Progenitor cell of endocrine pancreas (in vitro differentiated cells): ENCODE data around the gene COP1. TPM values are rescaled to one million over a fixed set of nuclear protein-coding genes. Genes with fewer than 3 reads are reported as not detected.

Experiments
- DNase-seq: peaks from one replicate; pipeline ENCODE4 v3.0.0; 2021; ENCODE audit warnings: low spot score; ENCODE audit not compliant: unreplicated experiment
- H3K27ac Mint-ChIP-seq: 2 replicates; pipeline ENCODE4 v1.8.0; 2021; ENCODE audit warnings: mild to moderate bottlenecking, moderate library complexity, mixed read lengths
- H3K27me3 Mint-ChIP-seq: 2 replicates; pipeline ENCODE4 v1.8.0; 2021; ENCODE audit warnings: mixed read lengths
- H3K36me3 Mint-ChIP-seq: 2 replicates; pipeline ENCODE4 v1.8.0; 2022; ENCODE audit warnings: mixed read lengths; ENCODE audit not compliant: insufficient read depth
- H3K4me1 Mint-ChIP-seq: 2 replicates; pipeline ENCODE4 v1.8.0; 2021; ENCODE audit warnings: low read depth, mixed read lengths
- H3K4me3 Mint-ChIP-seq: 2 replicates; pipeline ENCODE4 v1.8.0; 2021; ENCODE audit warnings: low read depth, mild to moderate bottlenecking, moderate library complexity, mixed read lengths
- H3K9me3 Mint-ChIP-seq: 2 replicates; pipeline ENCODE4 v1.8.0; 2021; ENCODE audit warnings: low read depth, mixed read lengths
- total RNA-seq: library from RNA; stranded (reverse); gene quantifications from 2 replicates; pipeline ENCODE4 v1.2.1, GENCODE V29; 2021
- TF ChIP-seq, protein P1 (sequence below): fragments of 200-600 bp; sonication (generic); IDR thresholded peaks from one replicate; pipeline ENCODE4 v1.5.0; 2021; ENCODE audit warnings: antibody characterized with exemption, mild to moderate bottlenecking; ENCODE audit not compliant: unreplicated experiment

COP1 gene
- total RNA-seq, 1 donor from 2014 or later: 58.1 TPM

- H3K36me3 Mint-ChIP-seq: peaks cover 28% of the 10 kb centered on the region
- H3K27ac Mint-ChIP-seq: no peak overlapping the region
Measured at GRCh38 chr1:176111835-176112234, 95.3 kb downstream of the COP1 start.

GRCh38 chr1:176110203-176110602 is 96.9 kb downstream of the COP1 start:
- H3K36me3 Mint-ChIP-seq: peaks cover 28% of the 10 kb centered on the region
- H3K9me3 Mint-ChIP-seq: no peaks in the 10 kb centered on the region
- H3K27me3 Mint-ChIP-seq: no peaks in the 10 kb centered on the region
- no peak overlapping the region for H3K4me3 Mint-ChIP-seq
- TF ChIP-seq, protein P1, sequence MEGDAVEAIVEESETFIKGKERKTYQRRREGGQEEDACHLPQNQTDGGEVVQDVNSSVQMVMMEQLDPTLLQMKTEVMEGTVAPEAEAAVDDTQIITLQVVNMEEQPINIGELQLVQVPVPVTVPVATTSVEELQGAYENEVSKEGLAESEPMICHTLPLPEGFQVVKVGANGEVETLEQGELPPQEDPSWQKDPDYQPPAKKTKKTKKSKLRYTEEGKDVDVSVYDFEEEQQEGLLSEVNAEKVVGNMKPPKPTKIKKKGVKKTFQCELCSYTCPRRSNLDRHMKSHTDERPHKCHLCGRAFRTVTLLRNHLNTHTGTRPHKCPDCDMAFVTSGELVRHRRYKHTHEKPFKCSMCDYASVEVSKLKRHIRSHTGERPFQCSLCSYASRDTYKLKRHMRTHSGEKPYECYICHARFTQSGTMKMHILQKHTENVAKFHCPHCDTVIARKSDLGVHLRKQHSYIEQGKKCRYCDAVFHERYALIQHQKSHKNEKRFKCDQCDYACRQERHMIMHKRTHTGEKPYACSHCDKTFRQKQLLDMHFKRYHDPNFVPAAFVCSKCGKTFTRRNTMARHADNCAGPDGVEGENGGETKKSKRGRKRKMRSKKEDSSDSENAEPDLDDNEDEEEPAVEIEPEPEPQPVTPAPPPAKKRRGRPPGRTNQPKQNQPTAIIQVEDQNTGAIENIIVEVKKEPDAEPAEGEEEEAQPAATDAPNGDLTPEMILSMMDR: no peak
- H3K27ac Mint-ChIP-seq: no peak overlapping the region
- DNase-seq: no peak
- H3K4me1 Mint-ChIP-seq: no peaks in the 10 kb centered on the region

More at GRCh38 chr1:176111835-176112234, 95.3 kb downstream of the COP1 start:
- Mint-ChIP-seq H3K4me3 (no peak overlapping the region), H3K27me3 (no peaks in the 10 kb centered on the region), H3K9me3 (no peaks in the 10 kb centered on the region), H3K4me1 (no peaks in the 10 kb centered on the region)
- TF ChIP-seq, protein P1: no peak
- no peak for DNase-seq

DNA sequence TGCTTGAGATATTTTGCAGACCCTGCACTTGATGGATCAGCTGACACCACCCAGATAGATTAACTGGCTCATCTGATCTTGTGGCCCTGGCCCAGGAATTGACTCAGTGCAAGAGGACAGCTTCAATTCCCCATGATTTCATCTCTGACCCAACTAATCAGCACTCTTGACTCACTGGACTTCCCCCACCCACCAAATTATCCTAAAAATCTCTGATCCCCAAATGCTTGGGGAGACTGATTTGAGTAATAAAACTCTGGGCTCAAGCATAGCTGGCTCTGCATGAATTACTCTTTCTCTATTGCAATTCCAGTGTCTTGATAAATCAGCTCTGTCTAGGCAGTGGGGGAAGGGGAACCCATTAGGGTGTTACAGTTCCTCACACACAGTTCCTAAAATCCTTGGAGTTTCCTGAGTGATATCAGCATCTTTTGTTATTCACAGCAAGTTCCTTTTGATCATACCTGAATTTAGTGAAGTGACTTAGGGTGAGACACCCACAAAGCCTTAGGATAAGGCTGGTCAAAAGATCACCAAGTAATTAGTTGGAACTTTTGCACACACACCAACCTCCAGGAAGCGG is 104.2 kb downstream of the COP1 start:
- peaks cover 18% of the 10 kb centered on the region for H3K9me3 Mint-ChIP-seq
- peaks cover 39% of the 10 kb centered on the region for H3K36me3 Mint-ChIP-seq
- TF ChIP-seq, protein P1: no peak
- DNase-seq: no peak
- H3K27me3 Mint-ChIP-seq: no peaks in the 10 kb centered on the region
- no peak overlapping the region for H3K4me3 Mint-ChIP-seq
- H3K27ac Mint-ChIP-seq: no peak overlapping the region
- no peaks in the 10 kb centered on the region for H3K4me1 Mint-ChIP-seq

- H3K27me3 Mint-ChIP-seq: no peaks in the 10 kb centered on the region
- DNase-seq: no peak
- TF ChIP-seq, protein P1: no peak
Measured at GRCh38 chr1:176101951-176102642, 105.0 kb downstream of the COP1 start.

DNA sequence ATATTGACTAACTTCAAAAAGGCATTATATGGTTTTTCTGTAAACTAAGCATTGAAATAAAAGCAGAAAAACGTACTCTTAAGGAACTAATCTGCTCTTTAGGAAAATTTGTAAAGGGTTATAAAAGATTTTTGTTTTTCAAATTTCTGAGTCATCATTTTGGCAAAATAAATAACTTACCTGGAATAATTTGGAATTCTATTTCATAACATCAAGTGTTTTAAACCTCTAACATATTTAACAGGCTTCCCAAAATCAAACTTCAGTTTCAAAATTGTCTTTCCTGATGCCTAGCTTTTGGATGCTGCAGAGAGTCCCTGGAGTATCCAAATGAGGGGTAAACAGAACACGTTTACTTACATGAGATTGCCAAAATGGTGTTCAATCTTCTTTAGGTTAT is 108.5 kb downstream of the COP1 start:
- peaks cover 45% of the 10 kb centered on the region for H3K36me3 Mint-ChIP-seq
- no peak overlapping the region for H3K27ac Mint-ChIP-seq
- DNase-seq: no peak
- peaks cover 18% of the 10 kb centered on the region for H3K9me3 Mint-ChIP-seq
- H3K27me3 Mint-ChIP-seq: no peaks in the 10 kb centered on the region
- TF ChIP-seq, protein P1: no peak
- H3K4me3 Mint-ChIP-seq: no peak overlapping the region
- no peaks in the 10 kb centered on the region for H3K4me1 Mint-ChIP-seq

More at GRCh38 chr1:176101951-176102642, 105.0 kb downstream of the COP1 start:
- peaks cover 43% of the 10 kb centered on the region for H3K36me3 Mint-ChIP-seq
- H3K4me1 Mint-ChIP-seq: no peaks in the 10 kb centered on the region
- H3K4me3 Mint-ChIP-seq: no peak overlapping the region
- H3K9me3 Mint-ChIP-seq: peaks cover 18% of the 10 kb centered on the region
- H3K27ac Mint-ChIP-seq: no peak overlapping the region
